Glomerular visceral epithelial cell (primary cell): ENCODE data around the gene OSBPL5.
"Not testable (repeated sequence)": the region's sequence is repeated elsewhere in the genome, so short reads cannot be mapped to it uniquely, and the experiment has no call there.

Experiments used
- DNase-seq: peaks from one replicate; pipeline ENCODE4 v3.0.0-alpha.2; 2016; ENCODE audit errors: extremely low spot score

OSBPL5 gene

DNA sequence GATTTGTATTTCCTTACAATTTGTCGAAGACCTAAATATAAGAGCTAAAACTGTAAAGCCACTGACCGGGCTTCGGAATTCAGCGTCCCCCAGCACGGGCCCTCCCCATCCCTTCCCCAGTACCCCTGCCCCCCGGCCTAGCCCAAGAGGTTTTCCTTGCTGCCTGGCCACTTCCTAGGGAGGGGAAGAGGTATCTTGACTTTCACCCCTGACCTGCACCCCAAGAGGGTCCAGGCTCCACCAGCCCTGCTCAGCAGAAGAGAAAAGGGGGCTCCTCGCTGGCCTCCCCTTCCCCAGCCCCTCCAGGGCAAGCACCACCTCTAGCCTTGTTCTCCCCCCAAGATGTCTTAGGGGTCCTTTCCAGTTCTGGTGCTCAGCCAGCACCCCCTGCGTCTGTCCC, 81.8 kb downstream of the OSBPL5 start:
- DNase-seq: no peak

DNA sequence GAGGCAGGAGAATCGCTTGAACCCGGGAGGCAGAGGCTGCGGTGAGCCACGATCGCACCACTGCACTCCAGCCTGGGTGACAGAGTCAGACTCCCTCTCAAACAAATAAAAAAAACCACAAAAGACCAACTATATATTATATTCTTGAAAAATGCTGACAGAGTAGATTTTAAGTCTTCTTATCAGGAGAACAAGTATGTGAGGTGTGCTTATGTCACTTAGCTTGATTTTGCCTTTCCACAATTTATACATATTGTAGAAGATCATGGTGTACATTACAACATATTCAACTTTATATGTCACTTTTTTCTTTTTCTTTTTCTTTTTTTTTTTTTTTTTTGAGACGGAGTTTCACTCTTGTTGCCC, 83.7 kb downstream of the OSBPL5 start:
- no peak for DNase-seq

DNA sequence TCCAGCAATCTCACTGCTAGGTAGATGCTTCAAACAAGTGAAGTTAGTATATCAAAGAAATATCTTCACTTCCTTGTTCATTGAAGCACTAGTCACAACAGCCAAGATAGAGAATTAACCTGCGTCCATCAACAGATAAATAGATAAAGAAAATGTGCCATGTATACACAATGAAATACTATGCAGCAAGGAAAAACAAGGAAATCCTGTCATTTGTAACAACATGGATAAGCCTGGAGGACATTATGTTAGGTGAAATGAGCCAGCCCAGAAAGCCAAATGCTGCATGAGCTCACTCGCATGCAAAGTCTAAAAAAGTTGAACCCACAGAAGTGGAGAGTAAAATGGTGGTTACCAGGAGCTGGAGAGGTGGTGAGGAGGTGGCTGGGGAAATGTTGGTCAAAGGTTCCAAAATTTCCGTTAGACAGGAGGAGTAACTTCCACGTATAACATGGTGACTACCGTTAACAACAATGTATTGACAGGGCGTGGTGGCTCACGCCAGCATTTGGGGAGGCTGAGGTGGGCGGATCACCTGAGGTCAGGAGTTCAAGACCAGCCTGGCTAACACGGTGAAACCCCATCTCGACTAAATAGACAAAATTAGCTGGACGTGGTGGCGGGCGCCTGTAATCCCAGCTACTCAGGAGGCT, 84.3 kb downstream of the OSBPL5 start:
- no peak for DNase-seq

DNA sequence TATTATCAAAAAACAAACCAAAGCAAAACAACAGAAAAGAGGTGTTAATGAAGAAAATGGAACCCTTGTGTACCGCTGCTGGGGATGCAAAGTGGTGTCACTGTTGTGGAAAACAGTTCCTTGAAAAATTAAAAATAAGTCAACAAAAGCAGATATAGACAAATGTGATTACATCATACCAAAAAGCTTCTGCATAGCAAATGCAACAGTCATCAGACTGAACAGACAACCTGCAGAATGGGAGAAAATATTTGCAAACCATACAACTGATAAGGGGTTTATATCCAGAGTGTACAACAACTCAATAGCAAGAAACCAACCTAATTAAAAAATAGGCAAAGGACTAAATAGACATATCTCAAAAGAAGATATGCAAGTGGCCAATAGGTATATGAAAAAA, 85.0 kb downstream of the OSBPL5 start:
- no peak for DNase-seq

DNA sequence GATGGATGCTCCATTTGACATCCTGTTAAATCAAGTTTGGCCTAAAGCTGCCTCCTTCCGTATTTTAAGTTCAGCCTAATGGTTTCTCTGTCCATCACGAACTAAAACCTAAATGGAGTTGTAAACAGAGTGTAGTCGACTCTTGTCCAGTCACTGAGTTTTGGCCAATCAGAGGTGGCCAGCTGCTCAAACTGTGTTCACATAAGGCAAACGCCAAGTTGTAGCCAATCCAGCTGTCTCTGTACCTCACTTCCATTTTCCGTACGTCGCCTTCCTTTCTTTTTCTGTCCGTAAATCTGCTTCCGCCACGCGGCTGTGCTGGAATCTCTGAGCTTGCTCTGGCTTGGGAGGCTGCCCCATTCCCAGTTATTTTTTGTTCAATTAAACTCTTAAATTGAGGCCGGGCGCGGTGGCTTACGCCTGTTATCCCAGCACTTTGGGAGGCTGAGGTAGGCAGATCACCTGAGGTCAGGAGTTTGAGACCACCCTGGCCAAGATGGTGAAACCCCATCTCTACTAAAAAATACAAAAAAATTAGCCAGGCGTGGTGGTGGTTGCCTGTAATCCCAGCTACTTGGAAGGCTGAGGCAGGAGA, 87.2 kb downstream of the OSBPL5 start:
- DNase-seq: no peak

DNA sequence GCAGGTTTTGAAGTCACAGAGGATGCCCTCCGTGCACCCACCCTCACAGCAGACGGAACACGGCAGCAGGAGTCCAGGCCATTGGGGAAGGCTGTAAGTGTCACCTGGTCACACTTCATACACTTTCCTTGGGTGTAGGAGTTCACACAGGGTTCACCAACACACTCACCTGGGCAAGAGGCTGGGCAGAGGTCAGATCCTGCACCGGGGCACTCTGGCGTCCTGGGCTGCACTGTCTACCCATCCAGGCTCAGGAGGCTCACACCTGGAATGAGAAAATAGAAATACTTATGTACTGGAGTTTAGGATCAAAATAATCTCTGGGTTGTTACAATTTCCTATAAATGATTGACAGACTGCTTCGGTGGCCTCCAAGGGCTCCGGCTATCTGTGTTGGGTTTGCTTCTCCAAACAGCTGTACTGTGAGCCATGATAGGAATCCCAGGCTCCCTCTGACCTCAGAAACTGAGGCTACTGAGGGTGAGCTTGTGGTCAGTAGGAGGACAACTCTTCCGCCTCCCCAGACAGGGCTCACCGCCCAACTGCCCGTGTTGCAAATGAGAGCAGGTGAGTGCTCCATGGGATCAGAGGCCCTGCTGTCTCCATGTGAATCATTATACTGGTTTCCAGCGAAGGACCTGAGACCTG, 87.8 kb downstream of the OSBPL5 start:
- peak; percentile 49 for DNase-seq

DNA sequence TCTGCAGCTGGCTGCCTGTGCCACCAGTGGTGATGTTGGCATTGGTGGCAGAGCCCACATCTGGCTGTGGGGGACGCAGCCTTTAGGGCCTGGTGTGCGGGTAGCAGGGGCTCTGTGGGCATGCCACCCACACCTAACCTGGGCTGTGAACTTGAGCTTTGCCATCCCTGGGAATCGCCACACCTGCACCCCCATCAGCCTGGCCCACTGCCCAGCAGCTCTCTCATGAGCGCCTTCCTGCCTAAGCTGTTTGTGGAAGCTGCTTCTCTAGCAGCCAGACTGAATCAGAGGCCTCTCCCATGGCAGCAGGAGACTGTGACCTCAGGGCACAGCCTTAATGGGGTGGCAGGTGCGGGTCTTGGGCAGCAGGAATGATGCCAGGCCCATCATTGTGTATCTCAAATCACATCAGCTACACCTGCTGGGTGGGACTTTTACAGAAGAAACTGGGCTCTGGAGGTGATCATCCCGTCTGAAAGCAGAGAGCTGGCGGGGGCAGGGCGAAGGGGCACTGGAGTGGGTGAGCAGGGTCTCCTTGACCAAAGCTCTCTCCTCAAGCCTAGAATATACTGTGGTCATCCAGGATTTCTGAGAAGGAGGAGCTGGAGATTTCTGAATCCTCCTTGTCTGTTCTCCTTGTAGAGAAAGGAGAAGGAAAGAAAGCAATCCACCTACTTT, 90.1 kb downstream of the OSBPL5 start:
- no peak for DNase-seq

DNA sequence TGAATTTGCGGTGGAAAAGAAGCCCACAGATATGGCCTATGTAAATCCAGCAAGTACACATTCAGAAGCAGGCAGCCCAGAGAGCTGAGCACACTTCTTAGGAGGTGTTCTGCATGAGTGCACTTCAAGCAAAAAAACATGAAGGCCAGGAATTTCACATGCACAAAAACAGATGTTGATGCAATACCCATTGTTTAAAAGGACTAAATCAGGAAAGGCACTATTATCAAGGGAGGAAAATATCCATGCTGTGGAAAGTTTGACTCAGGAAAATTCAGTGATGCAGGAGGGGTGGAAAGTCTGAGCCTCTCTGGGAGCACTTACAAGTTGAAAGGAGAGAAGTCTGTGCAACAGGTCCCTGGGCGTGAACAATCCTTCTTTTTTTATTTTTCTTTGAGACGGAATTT, 92.1 kb downstream of the OSBPL5 start:
- peak; percentile 72 for DNase-seq

DNA sequence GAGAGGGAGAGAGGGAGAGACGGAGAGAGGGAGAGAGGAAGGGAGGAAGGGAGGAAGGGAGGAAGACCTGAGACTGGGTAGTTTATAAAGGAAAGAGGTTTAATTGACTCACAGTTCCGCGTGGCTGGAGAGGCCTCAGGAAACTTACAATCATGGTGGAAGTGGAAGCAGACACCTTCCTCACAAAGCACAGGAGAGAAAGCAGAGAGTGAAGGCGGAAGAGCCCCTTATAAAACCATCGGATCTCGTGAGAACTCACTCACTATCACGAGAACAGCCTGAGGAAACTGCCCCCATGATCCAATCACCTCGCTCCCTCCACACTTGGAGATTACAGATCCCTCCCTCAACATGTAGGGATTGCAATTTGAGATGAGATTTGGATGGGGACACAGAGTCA, 95.7 kb downstream of the OSBPL5 start:
- no peak for DNase-seq

DNA sequence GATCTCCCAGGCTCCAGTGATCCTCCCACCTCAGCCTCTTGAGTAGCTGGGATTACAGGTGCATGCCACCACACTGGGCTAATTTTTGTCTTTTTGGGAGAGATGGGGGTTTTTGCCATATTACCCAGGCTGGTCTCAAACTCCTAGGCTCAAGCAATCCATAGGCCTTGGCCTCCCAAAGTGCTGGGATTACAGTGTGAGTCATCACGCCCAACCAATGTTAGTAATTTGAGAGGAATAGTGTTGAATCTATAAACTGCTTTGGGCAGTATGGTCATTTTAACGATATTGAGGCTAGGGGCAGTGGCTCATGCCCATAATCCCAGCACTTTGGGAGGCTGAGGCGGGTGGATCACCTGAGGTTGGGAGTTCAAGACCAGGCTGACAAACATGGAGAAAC, 98.8 kb downstream of the OSBPL5 start:
- DNase-seq: not testable (repeated sequence)

DNA sequence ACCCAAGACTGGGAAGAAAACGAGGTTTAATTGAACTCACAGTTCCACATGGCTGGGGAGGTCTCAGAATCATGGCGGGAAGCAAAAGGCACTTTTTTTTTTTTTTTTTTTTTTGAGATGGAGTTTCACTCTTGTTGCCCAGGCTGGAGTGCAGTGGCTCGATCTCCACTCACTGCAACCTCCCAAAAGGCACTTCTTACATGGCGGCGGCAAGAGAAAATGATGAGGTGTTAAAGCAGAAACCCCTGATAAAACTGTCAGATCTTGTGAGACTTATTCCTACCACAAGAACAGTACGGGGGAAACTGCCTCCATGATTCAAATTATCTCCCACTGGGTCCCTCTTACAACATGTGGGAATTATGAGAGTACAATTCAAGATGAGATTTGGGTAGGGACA, 100.4 kb downstream of the OSBPL5 start:
- not testable (repeated sequence) for DNase-seq

DNA sequence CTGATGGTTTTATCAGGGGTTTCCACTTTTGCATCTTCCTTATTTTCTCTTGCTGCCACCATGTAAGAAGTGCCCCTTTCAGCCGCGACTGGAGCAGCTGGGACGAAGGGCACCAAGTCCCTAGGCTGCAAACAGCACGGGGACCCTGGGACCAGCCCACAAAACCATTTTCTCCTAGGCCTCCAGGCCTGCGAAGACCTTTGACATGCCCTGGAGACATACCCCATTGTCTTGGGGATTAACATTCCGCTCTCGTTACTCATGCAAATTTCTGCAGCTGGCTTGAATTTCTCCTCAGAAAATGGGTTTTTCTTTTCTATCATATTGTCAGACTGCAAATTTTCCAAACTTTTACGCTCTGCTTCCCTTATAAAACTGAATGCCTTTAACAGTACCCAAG, 101.2 kb downstream of the OSBPL5 start:
- not testable (repeated sequence) for DNase-seq

DNA sequence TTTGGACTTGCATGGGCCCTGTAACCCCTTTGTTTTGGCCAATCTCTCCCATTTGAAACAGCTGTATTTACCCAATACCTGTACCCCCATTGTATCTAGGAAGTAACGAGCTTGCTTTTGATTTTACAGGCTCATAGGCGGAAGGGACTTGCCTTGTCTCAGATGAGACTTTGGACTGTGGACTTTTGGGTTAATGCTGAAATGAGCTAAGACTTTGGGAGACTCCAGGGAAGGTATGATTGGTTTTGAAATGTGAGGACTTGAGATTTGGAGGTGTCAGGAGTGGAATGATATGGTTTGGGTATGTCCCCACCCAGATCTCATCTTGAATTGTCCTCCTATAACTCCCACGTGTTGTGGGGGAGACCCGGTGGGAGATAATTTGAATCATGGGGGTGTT, 101.7 kb downstream of the OSBPL5 start:
- not testable (repeated sequence) for DNase-seq

DNA sequence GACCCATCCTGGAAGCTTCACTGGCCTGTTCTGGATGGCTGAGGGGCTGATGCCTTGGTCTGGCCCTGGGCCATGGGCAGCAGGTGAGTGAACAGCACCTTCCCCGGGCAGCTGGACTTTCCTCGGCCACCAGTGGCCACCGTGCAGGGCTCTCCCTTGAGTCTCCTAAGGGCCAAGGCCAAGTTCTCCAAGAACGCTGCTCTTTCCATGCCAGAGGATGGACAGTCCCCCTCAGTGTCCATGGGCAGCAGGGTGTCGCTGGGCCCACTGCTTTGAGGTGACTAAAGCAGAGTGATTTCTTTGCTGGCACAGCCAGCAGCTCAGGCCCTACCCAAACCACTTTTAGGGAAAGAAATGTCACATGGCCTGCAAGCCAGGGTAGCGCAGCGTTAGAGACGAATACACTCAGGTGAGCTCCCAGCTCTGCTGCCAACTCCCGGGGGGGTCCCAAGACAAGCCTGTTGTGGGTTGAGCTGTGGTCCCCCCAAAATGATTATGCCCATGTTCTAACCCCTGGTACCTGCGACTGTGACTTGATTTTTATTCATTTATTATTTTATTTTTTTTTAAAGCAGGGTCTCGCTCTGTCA, 104.6 kb downstream of the OSBPL5 start:
- DNase-seq: no peak

DNA sequence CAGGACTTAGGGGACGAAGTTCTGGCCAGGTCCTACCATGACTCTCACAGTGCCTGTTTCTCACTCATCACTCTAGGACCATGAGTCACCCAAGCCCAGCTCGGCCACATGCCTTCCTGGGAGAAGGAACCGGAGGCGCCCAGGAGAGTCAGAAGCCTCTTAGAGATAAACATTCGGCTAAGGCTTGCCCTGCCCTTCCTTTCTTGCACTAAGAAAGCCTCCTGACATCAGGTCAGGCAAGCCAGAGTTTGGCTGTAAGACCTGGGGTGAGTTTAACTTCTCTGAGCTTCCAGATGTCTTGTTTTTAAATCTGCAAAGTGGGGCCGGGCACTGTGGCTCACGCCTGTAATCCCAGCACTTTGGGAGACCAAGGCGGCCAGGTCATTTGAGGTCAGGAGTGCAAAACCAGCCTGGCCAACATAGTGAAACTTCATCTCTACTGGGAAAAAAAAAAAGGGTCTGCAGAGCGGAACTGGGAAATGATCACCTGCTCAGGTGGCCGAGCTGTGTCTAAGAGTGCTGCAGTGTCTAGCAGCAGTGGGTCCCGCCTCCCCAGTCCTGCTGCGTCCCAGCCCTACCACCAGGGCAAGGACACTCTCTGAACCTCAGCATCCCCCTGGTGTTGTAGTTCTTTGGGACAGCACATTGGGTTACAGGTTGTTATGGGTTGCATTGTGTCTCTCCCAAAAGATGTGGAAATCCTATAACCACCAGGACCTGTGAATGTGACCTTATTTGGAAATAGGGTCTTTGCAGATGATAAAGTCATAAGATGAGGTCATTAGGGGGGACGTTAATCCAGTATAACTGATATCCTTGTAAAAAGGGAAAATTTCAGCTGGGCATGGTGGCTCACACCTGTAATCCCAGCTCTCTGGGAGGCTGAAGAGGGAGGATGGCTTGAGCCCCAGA, 106.1 kb downstream of the OSBPL5 start:
- DNase-seq: peak; percentile 65

DNA sequence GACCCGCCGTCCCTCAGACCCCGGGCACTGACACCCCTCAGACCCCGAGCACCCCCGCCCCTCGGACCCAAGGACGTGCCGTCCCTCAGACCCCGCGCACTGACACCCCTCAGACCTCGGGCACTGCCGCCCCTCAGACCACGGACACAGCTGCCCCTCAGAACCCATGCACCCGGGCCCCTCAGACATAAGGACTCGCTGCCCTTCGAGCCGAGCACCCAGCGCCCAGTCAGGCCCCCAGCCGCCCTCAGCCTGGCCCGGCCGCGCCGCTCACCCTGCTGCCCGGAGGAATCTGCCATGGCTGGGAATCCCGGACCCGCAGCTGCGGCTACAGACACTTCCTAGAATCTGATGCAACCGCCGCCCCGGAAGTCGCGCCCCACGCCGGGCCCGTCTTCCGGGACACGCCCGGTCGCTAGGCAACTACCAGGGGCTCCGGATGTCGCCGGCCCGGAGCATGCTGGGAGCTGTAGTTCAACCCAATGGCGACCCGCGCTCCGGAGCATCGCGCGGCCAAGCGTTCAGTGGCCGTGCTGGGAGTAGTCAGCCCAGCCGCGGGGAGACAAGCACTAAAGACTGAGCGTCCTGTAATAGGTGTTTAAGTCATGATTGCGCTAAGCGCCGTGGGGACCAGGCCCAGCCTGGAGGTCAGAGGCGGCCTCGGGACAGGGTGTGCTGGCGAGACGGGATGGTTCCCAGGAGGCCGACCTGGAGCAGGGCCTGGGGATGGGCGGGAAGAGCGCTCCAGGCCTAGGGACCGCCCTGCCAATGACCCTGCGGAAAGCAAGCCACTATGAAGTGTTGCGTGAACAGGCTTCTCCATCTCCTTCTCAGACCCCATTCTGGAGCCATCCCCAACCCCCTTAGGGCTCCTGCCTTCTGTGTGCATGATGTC, 107.8 kb downstream of the OSBPL5 start, which contains the start of gene CARS1:
Gene CARS1, minus strand, starts transcription at position 355 of the 895 bp plus-strand sequence. Its CDS starts 56 bp downstream, at position 299.
- DNase-seq: peak; percentile 94

DNA sequence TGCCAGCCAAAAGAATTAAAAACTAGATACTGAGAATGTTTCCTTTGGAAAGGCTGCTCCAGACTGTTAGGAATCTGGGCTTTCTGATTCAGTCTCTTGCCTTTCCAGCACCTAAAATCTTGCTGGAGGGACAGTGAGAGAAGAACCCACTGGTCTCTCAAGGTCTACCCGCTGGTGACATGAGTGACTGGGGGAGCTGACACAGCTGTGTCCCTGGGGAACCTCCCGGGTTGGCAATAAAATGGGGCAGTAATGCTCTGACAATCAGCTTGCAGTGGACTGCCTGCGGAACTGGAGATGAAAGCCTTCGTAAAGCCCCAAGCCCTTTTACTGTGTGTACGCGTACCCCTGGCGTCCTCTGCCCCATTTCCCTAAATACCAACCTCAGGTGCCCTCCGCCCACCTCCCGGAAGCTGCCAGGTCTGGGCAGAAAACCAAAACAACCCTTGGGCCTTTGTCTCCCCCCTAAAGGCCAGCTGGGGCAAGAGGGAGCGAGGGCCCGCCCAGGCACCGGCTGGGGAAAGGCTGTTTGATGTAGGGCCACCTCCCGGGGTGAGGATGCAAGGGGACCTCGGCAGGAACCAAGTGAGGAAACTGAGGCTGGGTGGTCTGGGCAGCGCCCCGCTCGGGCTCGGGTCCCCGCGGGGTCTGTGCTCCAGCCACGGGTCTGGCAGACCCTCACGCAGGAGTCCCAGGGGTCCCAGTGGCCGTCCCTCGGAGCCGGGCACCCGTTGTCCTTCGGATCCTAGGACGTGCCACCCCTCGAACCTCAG, 108.6 kb downstream of the OSBPL5 start:
- DNase-seq: no peak

DNA sequence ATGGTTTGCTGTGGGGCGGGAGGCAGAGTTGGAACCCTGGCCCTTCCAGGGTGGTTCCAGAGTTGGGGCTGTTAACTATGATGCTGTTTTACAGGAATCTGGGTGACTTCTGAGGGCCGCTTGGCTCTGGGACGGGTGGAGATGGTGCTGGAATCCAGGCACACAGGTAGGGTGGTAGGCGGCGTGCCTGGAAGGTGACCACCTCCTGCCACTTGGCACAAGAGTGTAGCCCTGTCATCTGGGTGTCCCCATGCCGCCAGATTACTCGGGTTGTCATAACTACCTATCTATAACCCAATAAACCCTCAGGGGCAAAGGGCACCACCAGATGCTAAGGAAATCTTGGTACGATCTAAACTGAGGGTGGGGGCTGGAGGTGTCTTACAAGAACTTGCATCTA, 109.2 kb downstream of the OSBPL5 start:
- DNase-seq: no peak

DNA sequence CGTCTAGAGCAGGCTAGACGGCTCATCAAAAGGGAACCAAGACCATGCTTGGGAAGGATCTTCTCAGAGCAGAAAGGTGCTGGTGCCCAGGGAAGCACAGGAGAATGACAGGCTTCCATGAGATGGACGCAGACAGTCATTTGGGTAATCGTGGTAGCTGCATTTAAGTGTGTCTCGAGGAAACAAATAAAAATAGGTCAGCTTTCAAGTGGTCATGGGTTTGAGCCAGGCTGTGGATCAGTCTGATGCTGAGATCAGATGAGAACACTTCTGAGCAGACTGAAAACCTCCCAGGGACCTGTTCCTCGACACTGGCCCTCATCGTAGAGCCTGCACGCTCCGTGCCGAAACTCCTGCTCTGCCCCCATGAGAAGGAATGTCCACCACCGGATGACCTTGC, 112.5 kb downstream of the OSBPL5 start:
- DNase-seq: no peak

DNA sequence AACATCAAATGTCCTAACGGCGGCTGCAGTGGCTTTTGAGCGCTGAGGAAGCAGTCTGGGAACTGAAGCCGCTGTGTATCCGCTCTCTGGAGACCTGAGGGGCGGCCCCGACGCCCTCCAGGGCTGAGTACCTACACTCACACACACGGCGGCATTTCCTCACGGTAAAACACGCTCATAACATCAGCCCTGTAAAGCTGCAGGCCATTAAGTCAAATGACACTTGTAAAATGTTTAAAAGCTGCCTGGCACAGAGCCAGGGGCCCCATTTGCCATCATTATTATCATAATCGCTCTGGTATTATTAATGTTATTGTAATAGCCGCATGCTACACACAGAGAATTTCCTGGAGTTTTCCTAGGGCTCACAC, 113.0 kb downstream of the OSBPL5 start:
- DNase-seq: no peak
